Loucy (cell line): ENCODE measurements around the gene DHRS13.
A peak's percentile ranks its signal among the peaks of the same experiment; 100 is the strongest.

Experiments used
- H2AFZ ChIP-seq: fragments of 200-600 bp; sonication (generic); 2 replicates; pipeline ENCODE4 v1.6.0; 2016; ENCODE audit warnings: antibody characterized with exemption, mild to moderate bottlenecking, low read length, moderate library complexity
- H3F3A ChIP-seq: fragments of 200-600 bp; 2 replicates; pipeline ENCODE4 v1.6.0; 2016; ENCODE audit warnings: antibody characterized with exemption, low read depth, mild to moderate bottlenecking
- H3K27me3 ChIP-seq: fragments of 200-600 bp; sonication (generic); 2 replicates; pipeline ENCODE4 v1.6.1; 2014; ENCODE audit warnings: low read length, mild to moderate bottlenecking; ENCODE audit not compliant: insufficient read depth, poor library complexity, severe bottlenecking
- H3K36me3 ChIP-seq: fragments of 200-600 bp; sonication (generic); 2 replicates; pipeline ENCODE4 v1.6.1; 2016; ENCODE audit warnings: low read length; ENCODE audit not compliant: insufficient read depth
- H3K4me1 ChIP-seq: fragments of 200-600 bp; sonication (generic); 2 replicates; pipeline ENCODE4 v1.5.1; 2014; ENCODE audit warnings: low read length, mild to moderate bottlenecking; ENCODE audit not compliant: insufficient read depth, poor library complexity, severe bottlenecking
- H3K4me2 ChIP-seq: fragments of 200-600 bp; sonication (generic); 2 replicates; pipeline ENCODE4 v1.6.0; 2014; ENCODE audit warnings: antibody characterized with exemption, low read length, low read depth, mild to moderate bottlenecking; ENCODE audit not compliant: poor library complexity, severe bottlenecking
- H3K4me3 ChIP-seq: fragments of 200-600 bp; sonication (generic); 2 replicates; pipeline ENCODE4 v1.5.1; 2014; ENCODE audit warnings: low read length, mild to moderate bottlenecking, mixed read lengths; ENCODE audit not compliant: poor library complexity, severe bottlenecking
- H3K79me2 ChIP-seq: fragments of 200-600 bp; sonication (generic); 2 replicates; pipeline ENCODE4 v1.6.1; 2014; ENCODE audit warnings: low read length; ENCODE audit not compliant: insufficient read depth
- H3K9ac ChIP-seq: fragments of 200-600 bp; sonication (generic); 2 replicates; pipeline ENCODE4 v1.6.0; 2014; ENCODE audit warnings: mild to moderate bottlenecking, low read depth, low read length, moderate library complexity; ENCODE audit not compliant: poor library complexity, severe bottlenecking
- H3K9me2 ChIP-seq: fragments of 200-600 bp; sonication (generic); replicated peaks from 2 replicates; pipeline ENCODE4 v1.6.1; 2016; ENCODE audit warnings: low read depth, low read length, mixed read lengths
- H3K9me3 ChIP-seq: fragments of 200-600 bp; sonication (generic); 2 replicates; pipeline ENCODE4 v1.6.1; 2014; ENCODE audit warnings: mild to moderate bottlenecking, antibody characterized with exemption, low read length, low read depth; ENCODE audit not compliant: insufficient read depth
- H4K20me1 ChIP-seq: fragments of 200-600 bp; sonication (generic); 2 replicates; pipeline ENCODE4 v1.6.0; 2014; ENCODE audit warnings: antibody characterized with exemption, low read length, mild to moderate bottlenecking; ENCODE audit not compliant: insufficient read depth, poor library complexity, severe bottlenecking
- EZH2phosphoT487 ChIP-seq: fragments of 200-600 bp; IDR thresholded peaks from 2 replicates; pipeline ENCODE4 v1.6.1; 2018; ENCODE audit warnings: antibody characterized with exemption, mild to moderate bottlenecking, moderate library complexity, borderline replicate concordance
- TF ChIP-seq, protein P1 (sequence below): fragments of 200-600 bp; sonication (generic); conservative IDR thresholded peaks from 2 replicates; pipeline ENCODE4 v1.5.1; 2014; ENCODE audit warnings: mild to moderate bottlenecking, antibody characterized with exemption, low read length

Gene DHRS13

DNA sequence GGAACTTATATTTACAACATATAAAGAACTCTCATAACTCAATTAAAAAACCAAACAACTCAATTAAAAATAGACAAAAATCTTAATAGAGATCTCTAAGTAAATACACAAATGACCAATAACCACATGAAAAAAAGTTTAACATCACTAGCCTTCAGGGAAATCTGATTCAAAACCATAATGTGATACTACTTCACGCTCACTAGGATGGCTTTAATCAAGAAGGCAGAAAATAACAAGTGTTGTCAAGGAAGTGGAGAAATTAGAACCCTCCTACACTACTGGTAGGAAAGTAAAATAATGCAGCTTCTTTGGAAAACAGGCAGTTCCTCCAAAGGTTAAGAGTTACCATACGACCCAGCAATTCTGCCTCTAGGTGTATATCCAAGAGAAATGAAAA, 40.0 kb upstream of the DHRS13 start:
- Histone ChIP-seq H3K9me3 (no peaks in the 10 kb centered on the region), H3K4me2 (no peak overlapping the region), H4K20me1 (peaks cover 94% of the 10 kb centered on the region), H2AFZ (no peak overlapping the region), H3K4me3 (no peak overlapping the region), H3K9ac (no peak overlapping the region), H3K27me3 (no peaks in the 10 kb centered on the region), H3K79me2 (peaks cover 99% of the 10 kb centered on the region), H3K9me2 (no peaks in the 10 kb centered on the region), H3F3A (no peaks in the 10 kb centered on the region), H3K36me3 (peaks cover 47% of the 10 kb centered on the region; the same call in 1 of the 2 replicates), H3K4me1 (peaks cover 46% of the 10 kb centered on the region)
- no peak for TF ChIP-seq EZH2phosphoT487
- TF ChIP-seq, protein P1, sequence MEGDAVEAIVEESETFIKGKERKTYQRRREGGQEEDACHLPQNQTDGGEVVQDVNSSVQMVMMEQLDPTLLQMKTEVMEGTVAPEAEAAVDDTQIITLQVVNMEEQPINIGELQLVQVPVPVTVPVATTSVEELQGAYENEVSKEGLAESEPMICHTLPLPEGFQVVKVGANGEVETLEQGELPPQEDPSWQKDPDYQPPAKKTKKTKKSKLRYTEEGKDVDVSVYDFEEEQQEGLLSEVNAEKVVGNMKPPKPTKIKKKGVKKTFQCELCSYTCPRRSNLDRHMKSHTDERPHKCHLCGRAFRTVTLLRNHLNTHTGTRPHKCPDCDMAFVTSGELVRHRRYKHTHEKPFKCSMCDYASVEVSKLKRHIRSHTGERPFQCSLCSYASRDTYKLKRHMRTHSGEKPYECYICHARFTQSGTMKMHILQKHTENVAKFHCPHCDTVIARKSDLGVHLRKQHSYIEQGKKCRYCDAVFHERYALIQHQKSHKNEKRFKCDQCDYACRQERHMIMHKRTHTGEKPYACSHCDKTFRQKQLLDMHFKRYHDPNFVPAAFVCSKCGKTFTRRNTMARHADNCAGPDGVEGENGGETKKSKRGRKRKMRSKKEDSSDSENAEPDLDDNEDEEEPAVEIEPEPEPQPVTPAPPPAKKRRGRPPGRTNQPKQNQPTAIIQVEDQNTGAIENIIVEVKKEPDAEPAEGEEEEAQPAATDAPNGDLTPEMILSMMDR: no peak

DNA sequence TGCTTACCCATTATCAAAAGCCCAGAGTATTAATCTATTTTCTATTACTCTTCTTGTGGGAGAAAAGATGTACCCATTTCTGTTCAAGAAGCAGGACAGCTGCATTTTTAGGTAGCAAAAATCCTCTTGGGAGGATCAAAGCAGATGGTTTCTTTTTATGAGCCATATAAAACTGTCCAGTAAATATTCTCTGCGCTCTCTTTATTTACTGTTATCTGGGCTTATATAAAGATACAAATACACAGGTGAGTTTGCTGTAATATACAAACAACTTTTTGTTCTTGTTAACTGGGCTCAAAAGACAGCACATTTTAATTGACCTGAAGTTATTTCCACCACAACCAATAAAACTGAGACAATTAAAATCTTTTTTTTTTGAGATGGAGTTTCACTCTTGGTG, 38.4 kb upstream of the DHRS13 start:
- H3K9me3 ChIP-seq: no peaks in the 10 kb centered on the region
- H3K79me2 ChIP-seq: peaks cover 99% of the 10 kb centered on the region
- peaks cover 53% of the 10 kb centered on the region; the same call in 1 of the 2 replicates for H3K36me3 ChIP-seq
- no peaks in the 10 kb centered on the region for H3K27me3 ChIP-seq
- no peak overlapping the region for H2AFZ ChIP-seq
- no peaks in the 10 kb centered on the region for H3K9me2 ChIP-seq
- peaks cover 93% of the 10 kb centered on the region for H4K20me1 ChIP-seq
- H3K4me2 ChIP-seq: peak overlapping the region; percentile 12
- TF ChIP-seq EZH2phosphoT487: no peak
- TF ChIP-seq, protein P1: no peak
- H3K4me3 ChIP-seq: no peak overlapping the region
- no peak overlapping the region for H3K9ac ChIP-seq
- H3F3A ChIP-seq: no peaks in the 10 kb centered on the region
- H3K4me1 ChIP-seq: peaks cover 29% of the 10 kb centered on the region

DNA sequence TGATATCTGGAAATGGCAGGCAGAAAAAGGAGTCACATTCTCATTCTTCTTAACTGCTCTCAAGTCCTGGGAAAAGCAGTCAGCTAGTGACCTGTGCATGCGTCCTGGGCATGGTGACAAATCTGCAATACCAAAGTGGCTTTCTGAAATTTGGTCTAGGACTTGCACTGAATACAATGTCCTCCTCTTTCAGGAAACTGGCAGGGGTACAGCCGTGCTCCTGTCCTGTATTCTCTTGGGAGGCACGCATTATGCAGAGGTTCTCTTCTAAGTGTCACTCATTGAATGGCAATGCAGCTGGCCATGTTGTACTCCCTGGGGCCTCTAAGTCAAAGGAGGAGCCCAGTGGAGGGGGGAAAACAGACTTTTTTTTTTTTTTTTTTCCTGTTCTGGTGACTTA, 37.8 kb upstream of the DHRS13 start:
- no peak overlapping the region for H3K9ac ChIP-seq
- no peaks in the 10 kb centered on the region for H3F3A ChIP-seq
- H3K79me2 ChIP-seq: peaks cover 99% of the 10 kb centered on the region
- peaks cover 58% of the 10 kb centered on the region; the same call in 1 of the 2 replicates for H3K36me3 ChIP-seq
- no peaks in the 10 kb centered on the region for H3K9me3 ChIP-seq
- H3K27me3 ChIP-seq: no peaks in the 10 kb centered on the region
- no peak for TF ChIP-seq EZH2phosphoT487
- TF ChIP-seq, protein P1: no peak
- H3K9me2 ChIP-seq: no peaks in the 10 kb centered on the region
- no peak overlapping the region for H3K4me3 ChIP-seq
- H3K4me1 ChIP-seq: peaks cover 26% of the 10 kb centered on the region
- no peak overlapping the region for H3K4me2 ChIP-seq
- no peak overlapping the region for H2AFZ ChIP-seq
- H4K20me1 ChIP-seq: peaks cover 92% of the 10 kb centered on the region
